Activated CD4-positive, alpha-beta memory T cell treated with anti-CD3 and anti-CD28 coated beads, Interleukin-2, amount 10 ng/mL, durations not matched to agents 7 days and 5 days (primary cell): ENCODE data around the gene EXOC3L2. TPM values are rescaled to one million over a fixed set of nuclear protein-coding genes. Genes with fewer than 3 reads are reported as not detected.

Experiments
- CTCF ChIA-PET: fragments of 350-600 bp; sonication (Branson Sonifier 250); formaldehyde crosslinking; loops from one replicate; lab custom pipeline; 2021; ENCODE audit warnings: antibody characterized with exemption, inconsistent platforms; lab: Charles Lee
- POLR2A ChIA-PET: fragments of 350-600 bp; sonication (Branson Sonifier 250); formaldehyde crosslinking; loops from one replicate; lab custom pipeline; 2021; ENCODE audit warnings: antibody characterized with exemption; lab: Charles Lee
- DNase-seq: peaks from one replicate; pipeline ENCODE4 v3.0.0-alpha.2; 2020
- H3K27ac Mint-ChIP-seq: one replicate; pipeline ENCODE4 v1.8.0; 2021; ENCODE audit warnings: mild to moderate bottlenecking, mixed read lengths
- H3K27me3 Mint-ChIP-seq: one replicate; pipeline ENCODE4 v1.8.0; 2021; ENCODE audit warnings: mixed read lengths
- H3K36me3 Mint-ChIP-seq: one replicate; pipeline ENCODE4 v1.8.0; 2021; ENCODE audit warnings: low read depth, mixed read lengths
- H3K4me1 Mint-ChIP-seq: one replicate; pipeline ENCODE4 v1.8.0; 2021; ENCODE audit warnings: mixed read lengths
- H3K4me3 Mint-ChIP-seq: one replicate; pipeline ENCODE4 v1.8.0; 2021; ENCODE audit warnings: mild to moderate bottlenecking, mixed read lengths
- H3K9me3 Mint-ChIP-seq: one replicate; pipeline ENCODE4 v1.8.0; 2021; ENCODE audit warnings: mixed read lengths
- total RNA-seq, 2 experiments: library from RNA; stranded (reverse); gene quantifications; one replicate each; pipeline ENCODE4 v1.2.3, GENCODE V29; 2021

EXOC3L2 gene
- total RNA-seq = not detected

DNA sequence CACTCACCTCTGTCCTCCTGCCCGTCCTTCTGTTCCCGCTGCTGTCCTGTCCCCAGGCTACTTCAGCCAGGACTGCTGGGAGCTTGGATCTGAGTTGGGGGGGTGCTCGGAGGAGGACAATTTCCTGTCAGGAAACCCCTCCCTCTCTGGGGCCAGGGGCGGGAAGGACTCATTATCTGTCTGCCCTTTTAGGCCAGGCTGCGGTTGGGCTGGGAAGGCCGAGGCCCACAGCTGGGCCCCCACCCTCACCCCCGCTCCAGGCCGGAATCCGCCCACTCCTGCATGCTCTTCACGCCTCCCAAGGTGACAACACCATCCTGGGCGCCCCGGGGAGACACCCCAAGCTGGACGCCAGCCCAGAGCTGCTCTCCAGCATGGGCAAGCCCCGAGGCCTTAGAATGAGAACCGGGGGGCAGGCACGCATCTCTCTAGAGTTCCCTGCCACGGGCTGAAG lies at the start of gene EXOC3L2:
EXOC3L2 (minus strand) TSS at position 74 of the 454 bp plus-strand sequence. CDS start 6,362 bp downstream, outside the sequence.
- POLR2A ChIA-PET = no interaction called here
- Mint-ChIP-seq H3K27ac (no peak within 1 kb of the TSS), H3K27me3 (peaks cover 20% of the 10 kb centered on the region), H3K4me3 (no peak within 1 kb of the TSS), H3K36me3 (no peaks in the 10 kb centered on the region), H3K4me1 (peaks cover 7% of the 10 kb centered on the region), H3K9me3 (no peaks in the 10 kb centered on the region)
- DNase-seq = no peak
- CTCF ChIA-PET = no interaction called here

DNA sequence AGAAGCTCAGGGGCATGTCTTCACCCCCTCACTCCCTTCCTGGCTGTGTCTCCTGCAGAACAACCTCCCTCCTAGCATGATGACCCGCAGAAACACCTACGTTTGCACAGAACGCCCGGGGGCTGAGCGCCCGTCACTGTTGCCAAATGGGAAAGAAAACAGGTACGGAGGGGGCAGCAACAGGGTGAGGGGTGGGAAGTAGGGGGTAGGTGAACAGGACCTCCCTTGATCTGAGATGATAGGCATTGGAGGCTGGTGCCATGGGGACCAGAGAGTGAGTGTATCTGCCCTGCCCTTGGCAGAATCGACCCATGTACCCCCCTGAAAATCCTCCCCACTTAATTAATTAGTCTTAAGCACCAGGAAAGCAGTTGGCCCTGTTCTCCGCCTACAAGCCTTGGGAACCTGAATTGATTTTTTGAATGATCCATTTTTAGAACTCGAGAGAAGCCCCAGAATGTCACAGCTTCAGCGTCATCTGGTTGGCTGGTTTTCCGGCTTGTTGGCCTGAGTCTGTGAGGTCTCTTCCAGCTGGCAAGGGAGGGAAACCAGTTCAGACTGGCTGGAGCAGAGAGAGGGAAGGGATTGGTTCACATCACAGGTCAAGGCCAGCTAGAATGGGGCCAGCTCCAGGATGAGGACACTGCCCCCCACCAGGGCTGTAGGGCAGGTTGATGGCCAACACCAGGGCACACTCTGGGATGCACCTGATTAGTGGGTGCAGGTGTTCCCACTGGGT lies 49.3 kb upstream of the EXOC3L2 start:
- H3K36me3 Mint-ChIP-seq = no peaks in the 10 kb centered on the region
- no peaks in the 10 kb centered on the region for H3K4me1 Mint-ChIP-seq
- CTCF ChIA-PET = no interaction called here
- DNase-seq = no peak
- H3K27me3 Mint-ChIP-seq = no peaks in the 10 kb centered on the region
- no peak overlapping the region for H3K4me3 Mint-ChIP-seq
- no peaks in the 10 kb centered on the region for H3K9me3 Mint-ChIP-seq
- POLR2A ChIA-PET = no interaction called here
- no peak overlapping the region for H3K27ac Mint-ChIP-seq

DNA sequence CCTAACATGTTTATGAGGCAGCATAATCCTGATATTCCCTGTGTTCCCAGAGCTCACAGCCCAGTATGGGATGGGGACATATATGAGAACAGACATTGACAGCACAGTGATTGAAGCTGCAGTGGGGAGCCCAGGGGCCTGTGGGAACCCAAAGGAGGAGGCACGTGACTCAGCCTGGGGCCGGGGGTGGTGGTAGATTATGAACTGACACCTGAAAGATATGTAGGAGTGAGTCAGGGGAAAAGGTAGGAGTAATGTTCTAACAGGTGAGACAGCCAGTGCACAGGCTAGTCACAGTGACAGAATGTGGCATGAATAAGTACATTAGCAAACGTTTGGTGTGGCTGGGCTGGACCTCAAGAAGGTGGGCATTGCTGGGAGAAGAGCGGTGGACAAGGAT lies 48.5 kb upstream of the EXOC3L2 start:
- DNase-seq = no peak
- POLR2A ChIA-PET = no interaction called here
- Mint-ChIP-seq H3K36me3 (no peaks in the 10 kb centered on the region), H3K4me3 (no peak overlapping the region), H3K27me3 (no peaks in the 10 kb centered on the region), H3K9me3 (no peaks in the 10 kb centered on the region), H3K27ac (no peak overlapping the region), H3K4me1 (no peaks in the 10 kb centered on the region)
- CTCF ChIA-PET = interaction anchor here (1.2 kb wide), 1 partner anchor 11 kb away, joined by 4 read pairs; no protein-coding TSS in a partner anchor

DNA sequence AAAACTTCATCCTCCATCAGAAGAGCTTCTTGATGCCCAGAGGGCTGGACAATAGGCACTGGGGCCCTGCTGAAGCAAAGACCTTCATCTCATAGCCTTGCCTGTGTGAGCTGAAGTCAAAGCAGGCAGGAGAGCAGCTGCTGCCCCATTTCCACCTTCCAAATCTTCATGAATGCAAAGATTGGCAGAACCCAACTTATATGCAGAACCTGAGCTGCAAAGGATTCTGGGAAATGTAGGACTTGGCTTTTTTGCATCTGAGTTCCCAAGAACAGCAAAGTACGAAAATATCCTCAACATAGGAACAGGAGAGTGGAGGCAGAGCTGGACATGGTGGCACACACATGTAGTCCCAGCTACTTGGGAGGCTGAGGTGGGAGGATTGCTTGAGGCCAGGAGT lies 46.6 kb upstream of the EXOC3L2 start:
- Mint-ChIP-seq H3K4me1 (no peaks in the 10 kb centered on the region), H3K36me3 (peaks cover 3% of the 10 kb centered on the region), H3K9me3 (no peaks in the 10 kb centered on the region), H3K4me3 (no peak overlapping the region), H3K27me3 (no peaks in the 10 kb centered on the region), H3K27ac (no peak overlapping the region)
- no peak for DNase-seq
- ChIA-PET POLR2A (interaction anchor here (1.1 kb wide), 1 partner anchor 10 kb away, joined by 3 read pairs; no protein-coding TSS in a partner anchor), CTCF (no interaction called here)

DNA sequence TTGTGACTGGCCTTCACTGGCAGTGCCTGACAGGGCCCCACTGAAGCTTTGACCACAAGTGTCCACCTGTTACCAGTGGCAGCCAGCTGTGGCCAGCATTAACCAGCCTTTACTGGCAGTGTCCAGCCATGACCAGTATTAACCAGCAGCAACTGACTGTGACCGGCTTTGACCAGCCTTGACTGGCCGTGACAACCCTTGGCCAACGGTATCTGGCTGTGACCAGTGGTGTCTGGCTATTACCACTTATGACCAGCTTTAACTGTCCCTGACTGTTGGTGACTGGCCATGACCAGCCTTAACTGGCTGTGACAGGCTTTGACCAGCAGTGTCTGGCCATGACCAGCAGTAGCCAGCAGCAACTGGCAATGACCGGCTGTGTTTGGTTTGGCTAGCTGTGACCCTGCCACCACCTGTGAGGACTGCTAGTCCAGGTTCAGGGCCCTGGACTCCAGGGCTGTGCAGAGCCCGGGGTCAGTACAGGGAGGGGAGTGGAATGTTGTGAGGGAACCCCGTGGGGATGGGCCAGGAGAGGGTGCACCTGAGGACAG lies 45.2 kb upstream of the EXOC3L2 start:
- H3K27me3 Mint-ChIP-seq = no peaks in the 10 kb centered on the region
- POLR2A ChIA-PET = interaction anchor here (1.1 kb wide), 1 partner anchor 9 kb away, joined by 3 read pairs; no protein-coding TSS in a partner anchor
- H3K36me3 Mint-ChIP-seq = peaks cover 7% of the 10 kb centered on the region
- DNase-seq = no peak
- H3K4me3 Mint-ChIP-seq = no peak overlapping the region
- H3K27ac Mint-ChIP-seq = no peak overlapping the region
- no peaks in the 10 kb centered on the region for H3K9me3 Mint-ChIP-seq
- CTCF ChIA-PET = no interaction called here
- no peaks in the 10 kb centered on the region for H3K4me1 Mint-ChIP-seq

DNA sequence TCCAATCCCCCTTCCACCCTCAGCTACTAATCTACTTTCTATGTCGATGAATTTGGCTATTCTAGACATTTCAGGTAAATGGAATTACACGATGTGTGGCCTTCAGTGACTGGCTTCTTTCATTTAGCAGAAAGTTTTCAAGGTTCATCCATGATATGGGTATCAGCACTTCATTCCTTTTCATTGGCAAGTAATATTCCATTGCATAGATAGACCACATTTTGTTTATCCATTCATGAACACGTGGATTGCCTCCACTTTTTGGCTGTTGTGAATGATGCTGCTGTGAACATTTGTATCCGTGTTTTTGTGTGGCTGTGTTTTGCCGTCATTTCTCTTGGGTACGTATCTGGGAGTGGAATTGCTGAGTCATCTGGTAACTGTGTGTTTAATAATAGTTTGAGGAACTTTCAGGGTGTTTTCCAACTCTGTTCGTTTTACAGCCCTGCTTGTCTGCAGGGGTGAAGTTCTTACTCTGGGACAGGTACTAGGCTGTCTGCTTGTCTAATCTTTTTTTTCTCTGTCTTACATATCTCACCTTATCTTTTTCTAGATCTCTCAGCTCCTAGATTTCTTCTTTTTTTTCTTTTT lies 38.3 kb upstream of the EXOC3L2 start:
- Mint-ChIP-seq H3K36me3 (peaks cover 18% of the 10 kb centered on the region), H3K9me3 (no peaks in the 10 kb centered on the region), H3K27ac (no peak overlapping the region), H3K4me3 (no peak overlapping the region), H3K4me1 (no peaks in the 10 kb centered on the region), H3K27me3 (no peaks in the 10 kb centered on the region)
- CTCF ChIA-PET = interaction anchor here (1.3 kb wide), 1 partner anchor 10 kb away, joined by 4 read pairs; no protein-coding TSS in a partner anchor
- POLR2A ChIA-PET = no interaction called here
- no peak for DNase-seq

DNA sequence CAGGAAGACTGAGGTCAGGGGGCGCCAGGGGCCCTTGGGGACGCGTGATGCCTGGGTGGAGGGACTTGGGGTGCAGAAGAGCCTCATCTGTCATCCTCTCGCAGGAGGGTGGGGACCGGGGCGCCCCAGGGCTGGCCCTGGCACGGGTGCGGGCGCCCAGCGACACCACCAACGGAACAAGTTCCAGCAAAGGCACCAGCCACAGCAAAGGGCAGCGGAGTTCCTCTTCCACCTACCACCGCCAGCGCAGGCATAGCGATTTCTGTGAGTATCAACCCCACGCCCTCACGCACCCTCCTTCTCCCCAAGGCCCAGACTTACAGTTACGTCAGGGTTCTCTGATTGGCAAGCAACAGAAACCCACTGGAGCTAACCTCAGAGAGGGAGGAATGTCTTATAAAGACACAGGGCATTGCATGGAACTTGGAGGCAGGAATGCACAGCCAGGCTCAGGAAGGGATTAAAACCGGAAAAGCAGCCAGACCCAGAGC lies 35.3 kb upstream of the EXOC3L2 start:
- POLR2A ChIA-PET = no interaction called here
- Mint-ChIP-seq H3K9me3 (no peaks in the 10 kb centered on the region), H3K36me3 (peaks cover 12% of the 10 kb centered on the region), H3K4me1 (no peaks in the 10 kb centered on the region), H3K27ac (no peak overlapping the region), H3K27me3 (no peaks in the 10 kb centered on the region), H3K4me3 (no peak overlapping the region)
- CTCF ChIA-PET = no interaction called here
- DNase-seq = no peak

DNA sequence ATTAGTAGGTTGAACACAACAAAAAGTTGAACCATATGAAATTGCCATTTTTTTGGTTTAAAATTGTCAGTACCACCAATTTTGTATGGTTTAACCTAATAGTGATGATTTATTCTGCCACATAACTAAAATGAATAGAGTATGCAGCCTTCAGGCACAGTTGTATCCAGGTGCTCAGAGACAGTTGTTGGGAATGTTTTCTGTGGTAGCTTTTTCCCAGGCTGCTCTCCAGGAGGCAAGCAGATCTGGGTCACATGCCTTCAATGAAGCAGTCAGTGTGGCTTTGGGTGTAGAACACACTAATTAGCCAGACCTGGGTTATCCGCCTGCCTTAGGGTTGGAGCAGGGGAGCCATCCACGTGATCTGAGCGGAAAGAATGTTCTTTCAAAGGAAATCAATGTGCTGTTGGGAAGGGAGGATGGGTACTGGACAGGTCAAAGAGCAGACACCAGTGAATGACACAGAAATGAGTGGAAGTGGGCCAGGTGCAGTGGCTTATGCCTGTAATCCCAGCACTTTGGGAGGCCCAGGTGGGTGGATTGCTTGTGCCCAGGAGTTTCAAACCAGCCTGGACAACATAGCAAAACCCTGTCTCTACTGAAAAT lies 34.5 kb upstream of the EXOC3L2 start:
- ChIA-PET CTCF (no interaction called here), POLR2A (no interaction called here)
- Mint-ChIP-seq H3K27ac (no peak overlapping the region), H3K4me3 (no peak overlapping the region), H3K27me3 (no peaks in the 10 kb centered on the region), H3K36me3 (peaks cover 10% of the 10 kb centered on the region), H3K4me1 (no peaks in the 10 kb centered on the region), H3K9me3 (no peaks in the 10 kb centered on the region)
- no peak for DNase-seq

DNA sequence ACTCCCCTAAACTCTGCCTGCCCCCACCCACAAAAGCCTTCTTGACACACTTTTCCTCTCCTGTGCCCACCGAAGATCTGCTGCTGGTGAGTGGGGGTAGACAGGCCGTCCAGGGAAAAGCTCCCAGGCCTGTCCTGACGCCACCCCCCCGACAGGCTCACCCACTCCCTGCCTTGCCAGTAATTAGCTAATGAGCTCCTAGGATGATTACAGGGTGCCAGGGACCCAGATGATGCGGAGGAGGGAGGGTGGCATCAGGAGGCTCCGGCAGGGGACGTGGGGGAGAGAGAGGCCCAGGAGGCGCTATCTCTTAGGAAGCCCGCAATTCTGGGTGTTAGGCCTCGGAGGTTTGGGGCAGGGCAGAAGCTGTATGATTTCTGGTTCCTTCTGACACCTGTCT lies 32.9 kb upstream of the EXOC3L2 start:
- no peaks in the 10 kb centered on the region for H3K27me3 Mint-ChIP-seq
- no peaks in the 10 kb centered on the region for H3K4me1 Mint-ChIP-seq
- H3K4me3 Mint-ChIP-seq = no peak overlapping the region
- H3K9me3 Mint-ChIP-seq = no peaks in the 10 kb centered on the region
- H3K36me3 Mint-ChIP-seq = peaks cover 3% of the 10 kb centered on the region
- H3K27ac Mint-ChIP-seq = no peak overlapping the region
- ChIA-PET CTCF (no interaction called here), POLR2A (no interaction called here)
- no peak for DNase-seq

DNA sequence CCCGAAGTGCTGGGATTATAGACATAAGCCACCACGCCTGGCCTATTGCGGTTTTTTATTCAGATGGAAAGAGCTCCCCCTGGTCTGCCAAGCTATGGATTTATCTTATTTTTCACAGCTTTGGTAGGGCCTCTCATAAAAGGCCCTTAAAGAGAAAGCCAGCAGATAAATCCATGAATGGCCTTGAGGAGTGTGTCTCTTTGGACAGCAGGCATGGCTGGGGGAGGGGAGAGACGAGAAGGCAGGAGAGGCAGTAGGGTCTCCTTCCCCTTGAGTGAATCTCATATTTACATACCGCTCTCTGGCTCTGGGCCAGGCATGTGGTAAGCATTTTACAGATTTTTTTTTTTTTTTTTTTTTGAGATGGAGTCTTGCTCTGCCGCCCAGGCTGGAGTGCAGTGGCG lies 31.1 kb upstream of the EXOC3L2 start:
- Mint-ChIP-seq H3K27me3 (no peaks in the 10 kb centered on the region), H3K4me1 (no peaks in the 10 kb centered on the region), H3K36me3 (peaks cover 5% of the 10 kb centered on the region), H3K9me3 (no peaks in the 10 kb centered on the region), H3K27ac (no peak overlapping the region), H3K4me3 (no peak overlapping the region)
- ChIA-PET POLR2A (no interaction called here), CTCF (interaction anchor here (0.7 kb wide), 1 partner anchor 124 kb away, joined by 3 read pairs; no protein-coding TSS in a partner anchor)
- no peak for DNase-seq

DNA sequence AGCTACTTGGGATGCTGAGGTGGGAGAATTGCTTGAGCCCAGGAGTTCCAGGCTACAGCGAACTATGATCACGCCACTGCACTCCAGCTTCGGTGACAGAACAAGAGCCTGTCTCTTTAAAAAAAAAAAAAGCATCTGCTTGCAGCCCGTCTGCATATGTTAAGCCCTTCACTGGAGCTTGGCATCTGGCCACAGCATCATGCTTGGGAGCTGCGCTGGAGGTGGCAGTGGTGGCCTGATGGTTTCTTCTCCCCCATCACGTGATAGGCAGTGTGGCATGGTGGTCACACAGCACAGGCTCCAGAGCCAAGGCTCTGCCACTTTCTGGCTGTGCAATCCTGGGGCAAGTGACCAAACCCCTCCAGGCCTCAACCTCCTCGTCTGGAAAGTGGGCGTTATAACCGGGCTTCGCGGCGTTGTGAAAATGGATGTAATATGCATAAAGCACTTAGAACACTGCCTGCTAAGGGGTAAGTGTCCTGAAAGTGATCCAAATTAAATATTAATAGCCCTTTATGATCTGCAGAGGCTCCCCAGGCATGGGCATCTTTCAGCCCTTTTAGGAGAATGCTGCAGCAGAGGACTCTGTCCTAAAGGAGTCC lies 30.3 kb upstream of the EXOC3L2 start:
- Mint-ChIP-seq H3K4me3 (no peak overlapping the region), H3K27me3 (no peaks in the 10 kb centered on the region), H3K36me3 (peaks cover 5% of the 10 kb centered on the region), H3K4me1 (no peaks in the 10 kb centered on the region), H3K9me3 (no peaks in the 10 kb centered on the region), H3K27ac (no peak overlapping the region)
- POLR2A ChIA-PET = interaction anchor here (0.6 kb wide), 1 partner anchor 112 kb away, joined by 3 read pairs; no protein-coding TSS in a partner anchor
- CTCF ChIA-PET = no interaction called here
- DNase-seq = no peak

DNA sequence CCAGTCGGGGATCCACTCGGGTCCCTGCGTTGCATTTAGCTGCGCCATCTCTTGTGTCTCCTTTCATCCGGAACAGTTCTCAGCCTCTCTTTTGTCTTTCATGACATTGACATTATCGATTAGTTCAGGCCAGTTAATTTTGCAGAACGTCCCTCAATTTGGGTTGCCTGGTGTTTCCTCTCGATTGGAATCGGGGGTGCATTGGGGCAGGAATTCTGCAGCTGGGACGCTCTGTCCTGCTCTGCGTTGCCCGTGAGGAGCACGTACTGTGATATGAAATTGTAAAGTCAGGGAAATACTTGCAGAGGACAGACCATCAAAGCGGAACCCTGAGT lies 28.3 kb upstream of the EXOC3L2 start:
- Mint-ChIP-seq H3K4me1 (no peaks in the 10 kb centered on the region), H3K4me3 (no peak overlapping the region), H3K36me3 (peaks cover 3% of the 10 kb centered on the region), H3K27me3 (no peaks in the 10 kb centered on the region), H3K27ac (no peak overlapping the region), H3K9me3 (no peaks in the 10 kb centered on the region)
- POLR2A ChIA-PET = no interaction called here
- DNase-seq = no peak
- CTCF ChIA-PET = no interaction called here

DNA sequence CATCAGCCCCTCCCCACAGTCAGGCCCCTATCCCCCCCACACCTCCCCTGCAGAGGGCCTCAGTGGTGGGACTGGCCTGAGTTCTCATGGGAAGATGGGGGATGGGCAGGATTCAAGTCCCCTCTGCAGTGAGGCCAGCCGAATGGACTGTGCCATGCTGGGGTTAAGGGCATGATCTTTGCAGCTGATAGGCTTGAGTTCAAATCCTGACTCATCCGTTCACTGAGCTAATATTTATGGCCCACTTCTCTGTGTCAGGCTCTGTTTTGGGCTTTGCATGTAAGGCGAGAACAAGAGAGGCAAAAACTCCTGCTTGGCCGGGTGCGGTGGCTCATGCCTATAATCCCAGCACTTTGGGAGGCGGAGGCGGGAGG lies 26.5 kb upstream of the EXOC3L2 start:
- ChIA-PET CTCF (no interaction called here), POLR2A (no interaction called here)
- Mint-ChIP-seq H3K9me3 (no peaks in the 10 kb centered on the region), H3K4me3 (no peak overlapping the region), H3K4me1 (no peaks in the 10 kb centered on the region), H3K27ac (no peak overlapping the region), H3K36me3 (peaks cover 3% of the 10 kb centered on the region), H3K27me3 (no peaks in the 10 kb centered on the region)
- no peak for DNase-seq
